Neutrophil (primary cell): Measurements from ENCODE around the gene RPL10.

Source experiments
- H3K27ac ChIP-seq: fragments of 200-600 bp; sonication (generic); 2 replicates; pipeline ENCODE4 v1.5.1; 2016; ENCODE audit warnings: mild to moderate bottlenecking, moderate library complexity
- H3K27me3 ChIP-seq: fragments of 200-600 bp; sonication (generic); 2 replicates; pipeline ENCODE4 v1.6.0; 2016; ENCODE audit warnings: mild to moderate bottlenecking
- H3K36me3 ChIP-seq: fragments of 200-600 bp; sonication (generic); 2 replicates; pipeline ENCODE4 v1.5.1; 2017
- H3K4me1 ChIP-seq, 2 experiments: fragments of 200-600 bp in 1 of 2; sonication (generic) in 1 of 2; 1 replicate in 1 of 2; 2 replicates in 1 of 2; pipeline versions ENCODE4 v1.5.1 to v1.6.1; 2013 to 2016; ENCODE audit warnings: low read depth in 1 of 2, low read length in 1 of 2, mild to moderate bottlenecking in 1 of 2, moderate library complexity in 1 of 2; ENCODE audit not compliant: control insufficient read depth in 1 of 2, insufficient read depth in 1 of 2
- H3K4me3 ChIP-seq, 2 experiments: fragments of 200-600 bp in 1 of 2; sonication (generic) in 1 of 2; 1 replicate in 1 of 2; 2 replicates in 1 of 2; pipeline ENCODE4 v1.5.1; 2013 to 2016; ENCODE audit warnings: low read depth in 1 of 2, low read length in 1 of 2, mild to moderate bottlenecking in 1 of 2, moderate library complexity in 1 of 2
- H3K9me3 ChIP-seq: fragments of 200-600 bp; sonication (generic); 2 replicates; pipeline ENCODE4 v1.5.1; 2016
- CTCF ChIP-seq: fragments of 200-600 bp; sonication (generic); IDR thresholded peaks from 2 replicates; pipeline ENCODE4 v1.5.1; 2016; ENCODE audit warnings: antibody characterized with exemption

The RPL10 gene

GRCh38 chrX:154358011-154358410, 40.2 kb upstream of the RPL10 start:
- peaks cover 0 to 5% of the 10 kb centered on the region in 2 experiments for H3K4me1 ChIP-seq
- TF ChIP-seq CTCF, result no peak
- H3K36me3 ChIP-seq, result peaks cover 98% of the 10 kb centered on the region
- no peaks in the 10 kb centered on the region for H3K9me3 ChIP-seq
- no peak overlapping the region for H3K27ac ChIP-seq
- H3K27me3 ChIP-seq, result no peaks in the 10 kb centered on the region
- no peak overlapping the region for H3K4me3 ChIP-seq

- peaks cover 0 to 5% of the 10 kb centered on the region in 2 experiments for H3K4me1 ChIP-seq
- H3K36me3 ChIP-seq, result peaks cover 98% of the 10 kb centered on the region
- H3K9me3 ChIP-seq, result no peaks in the 10 kb centered on the region
- no peak overlapping the region for H3K27ac ChIP-seq
- no peak for TF ChIP-seq CTCF
- H3K27me3 ChIP-seq, result no peaks in the 10 kb centered on the region
- H3K4me3 ChIP-seq, result no peak overlapping the region
Observed at GRCh38 chrX:154358829-154359228, 39.3 kb upstream of the RPL10 start.

- Histone ChIP-seq H3K36me3 (peaks cover 98% of the 10 kb centered on the region), H3K4me3 (no peak overlapping the region), H3K4me1 (peaks cover 0 to 5% of the 10 kb centered on the region in 2 experiments), H3K27me3 (no peaks in the 10 kb centered on the region), H3K27ac (no peak overlapping the region), H3K9me3 (no peaks in the 10 kb centered on the region)
- TF ChIP-seq CTCF, result no peak
Observed at GRCh38 chrX:154359362-154360154, 38.6 kb upstream of the RPL10 start.

- no peak overlapping the region for H3K4me3 ChIP-seq
- H3K9me3 ChIP-seq, result no peaks in the 10 kb centered on the region
- peaks cover 0 to 5% of the 10 kb centered on the region in 2 experiments for H3K4me1 ChIP-seq
- H3K27ac ChIP-seq, result no peak overlapping the region
- peaks cover 98% of the 10 kb centered on the region for H3K36me3 ChIP-seq
- TF ChIP-seq CTCF, result no peak
- H3K27me3 ChIP-seq, result no peaks in the 10 kb centered on the region
Observed at GRCh38 chrX:154360155-154360713, 37.9 kb upstream of the RPL10 start.

- no peak overlapping the region for H3K27ac ChIP-seq
- H3K36me3 ChIP-seq, result peaks cover 98% of the 10 kb centered on the region
- peaks cover 0 to 5% of the 10 kb centered on the region in 2 experiments for H3K4me1 ChIP-seq
- no peaks in the 10 kb centered on the region for H3K9me3 ChIP-seq
- TF ChIP-seq CTCF, result no peak
- H3K27me3 ChIP-seq, result no peaks in the 10 kb centered on the region
- H3K4me3 ChIP-seq, result no peak overlapping the region
Observed at GRCh38 chrX:154362085-154362742, 36.0 kb upstream of the RPL10 start.
